ENCODE measurements around the gene POLQ.
A peak's percentile ranks its signal among the peaks of the same experiment; 100 is the strongest.
"Not testable (repeated sequence)": the region's sequence is repeated elsewhere in the genome, so short reads cannot be mapped to it uniquely, and the experiment has no call there.

POLQ gene

DNA sequence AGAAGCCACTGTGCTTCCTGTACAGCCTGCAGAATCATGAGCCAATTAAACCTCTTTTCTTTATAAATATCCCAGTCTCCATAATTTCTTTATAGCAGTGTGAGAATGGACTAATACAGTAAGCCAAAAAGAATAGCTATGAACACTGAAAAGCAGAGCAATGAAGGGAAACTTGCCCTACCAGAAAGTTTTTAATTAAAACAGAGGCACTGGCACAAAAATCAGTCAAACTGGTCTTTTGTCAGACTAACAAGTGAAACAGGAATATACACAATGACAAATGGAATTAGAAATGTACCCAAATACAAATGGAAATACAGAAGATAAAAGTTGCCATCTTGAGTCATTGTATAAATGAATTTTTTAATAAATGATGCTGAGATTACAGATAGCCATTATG is 40.5 kb downstream of the POLQ start:
- DNase-seq = no peak

DNA sequence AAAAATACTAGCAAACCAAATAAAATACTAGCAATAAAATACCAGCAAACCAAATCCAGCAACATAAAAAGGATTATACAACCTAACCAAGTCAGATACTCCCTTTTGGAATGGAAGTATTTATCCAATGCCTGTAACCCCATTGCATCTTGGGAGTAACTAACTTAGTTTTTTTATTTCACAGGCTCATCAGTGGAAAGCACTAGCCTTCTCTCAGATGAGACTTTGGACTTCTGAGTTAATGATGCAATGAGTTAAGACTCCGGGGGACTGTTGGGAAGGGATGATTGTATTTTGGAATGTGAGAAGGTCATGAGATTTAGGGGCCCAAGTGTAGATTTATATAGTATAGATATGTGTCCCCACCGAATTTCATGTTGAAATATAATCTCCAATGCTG is 41.2 kb downstream of the POLQ start:
- DNase-seq = no peak

DNA sequence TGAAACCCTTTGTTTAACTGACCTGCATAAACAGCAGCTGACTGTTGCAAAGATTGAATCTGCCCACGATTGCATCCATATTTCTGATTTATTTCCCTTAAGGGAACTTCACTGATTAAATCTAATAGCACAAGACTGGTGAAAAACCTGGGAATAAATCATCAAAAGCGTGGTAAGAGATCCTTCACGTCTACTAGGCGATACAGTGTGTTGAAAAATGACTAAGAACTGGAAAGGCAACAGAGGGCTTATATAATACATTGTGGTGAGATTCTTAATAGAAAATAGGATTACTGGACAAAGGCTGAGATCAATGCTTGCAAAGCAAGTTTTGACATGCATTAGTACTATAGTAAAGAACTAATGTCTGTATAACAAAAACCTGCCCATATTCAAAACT is 49.0 kb downstream of the POLQ start:
- DNase-seq = no peak

DNA sequence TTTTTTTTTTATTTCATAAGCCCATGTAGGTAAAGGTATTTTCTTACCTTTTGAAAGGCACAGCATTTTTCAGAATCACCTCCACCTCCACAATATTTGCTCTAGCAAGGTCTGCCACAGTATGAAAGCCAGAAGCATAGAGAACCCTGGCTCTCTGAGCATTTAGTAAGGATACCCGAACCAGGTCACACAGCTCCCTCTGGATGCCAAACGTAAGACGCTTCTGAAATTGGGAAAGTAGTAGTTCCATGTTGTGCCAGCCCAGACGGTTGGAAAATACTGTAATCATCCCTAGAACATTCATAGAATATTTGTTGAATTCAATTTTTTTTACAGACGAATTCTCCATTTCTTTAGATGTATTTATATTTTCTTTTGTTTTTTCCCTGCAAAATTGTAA is 52.4 kb downstream of the POLQ start:
- no peak for DNase-seq

DNA sequence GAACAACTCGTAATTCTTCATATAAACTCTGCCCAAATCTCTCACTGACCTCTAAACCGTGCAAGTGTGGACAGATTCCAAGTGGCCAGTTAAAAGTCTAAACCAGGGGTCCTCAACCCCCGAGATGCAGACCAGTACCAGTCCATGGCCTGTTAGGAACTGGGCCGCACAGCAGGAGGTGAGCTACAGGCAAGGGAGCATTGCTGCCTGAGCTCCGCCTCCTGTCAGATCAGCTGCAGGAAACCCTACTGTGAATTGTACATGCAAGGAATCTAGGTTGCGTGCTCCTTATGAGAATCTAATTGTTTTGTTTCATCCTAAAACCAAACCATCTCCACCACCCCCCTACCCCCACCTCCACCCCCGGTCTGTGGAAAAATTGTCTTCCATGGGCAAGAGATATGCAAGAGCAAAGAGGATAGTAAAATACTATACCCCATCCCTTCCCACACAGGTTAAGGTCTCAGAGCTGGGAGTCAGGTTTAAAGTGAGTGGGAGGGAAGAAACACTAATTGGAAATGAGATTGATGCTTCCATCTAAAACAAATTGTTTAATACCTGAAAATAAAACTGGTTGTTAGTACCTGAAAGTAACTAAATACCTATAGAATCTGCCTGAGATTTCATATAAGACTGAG is 54.0 kb downstream of the POLQ start:
- DNase-seq = no peak

DNA sequence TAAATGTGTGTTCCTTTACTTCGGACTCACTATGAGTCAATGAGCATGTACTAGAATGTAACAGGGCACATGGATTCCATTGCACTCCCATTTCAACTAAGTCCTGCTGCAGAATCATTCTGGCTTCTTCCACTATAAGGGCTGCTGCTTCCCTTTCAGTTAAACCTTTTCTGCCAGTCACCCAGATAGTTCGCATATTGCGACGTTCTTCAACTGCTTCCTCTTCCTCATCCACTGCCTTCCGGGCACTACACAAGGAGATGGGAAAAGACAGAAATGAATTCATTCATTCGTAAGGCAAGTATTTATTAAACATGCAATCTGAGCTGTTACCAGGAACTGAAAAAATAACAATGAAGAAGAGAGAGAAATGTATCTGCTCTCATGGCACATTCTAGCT is 55.6 kb downstream of the POLQ start:
- DNase-seq = no peak

DNA sequence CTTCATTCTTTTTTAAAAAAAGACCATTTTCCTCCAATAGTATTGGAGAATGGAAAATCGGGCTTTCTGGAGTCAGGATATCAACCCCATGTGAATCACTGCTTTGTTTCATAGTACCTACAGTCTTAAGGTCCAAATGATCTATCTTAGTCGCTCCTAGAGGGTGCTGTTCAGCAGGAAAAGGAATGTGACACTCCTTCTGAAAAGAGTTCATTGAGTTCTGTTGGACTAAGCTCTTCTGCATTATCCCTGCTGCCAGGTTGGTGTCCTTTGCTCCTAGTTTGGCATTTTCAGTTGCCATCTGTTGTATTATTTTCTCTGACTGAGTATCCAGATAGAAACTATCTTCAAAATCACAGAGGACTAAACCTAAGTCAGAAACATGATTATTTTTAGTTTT is 57.2 kb downstream of the POLQ start:
- DNase-seq = no peak

DNA sequence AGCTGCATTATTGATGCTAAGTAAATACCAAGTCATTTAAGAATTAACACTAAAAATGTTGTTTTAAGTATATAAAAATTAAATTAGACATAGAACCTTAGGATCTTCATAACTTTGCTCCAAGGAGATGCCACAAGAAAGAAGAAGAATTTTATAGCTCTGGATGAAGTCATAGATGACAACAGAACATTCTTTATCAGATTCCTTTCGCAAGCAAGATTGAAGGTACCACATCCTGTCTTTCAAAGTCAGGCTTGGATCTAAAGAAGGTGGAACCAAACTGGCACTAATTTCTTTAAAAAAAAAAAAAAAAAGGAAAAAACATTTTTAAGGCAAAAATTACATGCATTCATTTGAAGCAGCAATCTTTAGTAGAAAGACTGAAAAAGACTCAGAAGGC is 62.5 kb downstream of the POLQ start:
- no peak for DNase-seq

DNA sequence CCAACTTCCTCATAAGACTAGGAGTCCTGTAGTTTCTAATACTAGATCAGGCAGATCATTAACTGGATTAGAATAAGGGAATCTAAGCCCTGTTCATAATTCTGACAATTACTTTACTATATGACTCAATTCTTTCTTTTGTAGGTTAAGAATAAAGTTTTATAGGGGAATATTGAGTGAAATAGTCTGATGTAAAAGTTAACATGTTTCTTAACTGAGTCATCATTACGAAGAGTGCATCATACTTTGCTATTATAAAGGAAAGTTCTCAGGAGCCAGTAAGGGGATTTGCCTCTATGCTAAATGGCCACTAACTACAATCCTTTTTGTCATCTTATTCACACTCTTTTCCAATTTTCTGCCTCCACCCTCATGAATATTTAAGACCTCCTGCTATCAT is 63.1 kb downstream of the POLQ start:
- no peak for DNase-seq

DNA sequence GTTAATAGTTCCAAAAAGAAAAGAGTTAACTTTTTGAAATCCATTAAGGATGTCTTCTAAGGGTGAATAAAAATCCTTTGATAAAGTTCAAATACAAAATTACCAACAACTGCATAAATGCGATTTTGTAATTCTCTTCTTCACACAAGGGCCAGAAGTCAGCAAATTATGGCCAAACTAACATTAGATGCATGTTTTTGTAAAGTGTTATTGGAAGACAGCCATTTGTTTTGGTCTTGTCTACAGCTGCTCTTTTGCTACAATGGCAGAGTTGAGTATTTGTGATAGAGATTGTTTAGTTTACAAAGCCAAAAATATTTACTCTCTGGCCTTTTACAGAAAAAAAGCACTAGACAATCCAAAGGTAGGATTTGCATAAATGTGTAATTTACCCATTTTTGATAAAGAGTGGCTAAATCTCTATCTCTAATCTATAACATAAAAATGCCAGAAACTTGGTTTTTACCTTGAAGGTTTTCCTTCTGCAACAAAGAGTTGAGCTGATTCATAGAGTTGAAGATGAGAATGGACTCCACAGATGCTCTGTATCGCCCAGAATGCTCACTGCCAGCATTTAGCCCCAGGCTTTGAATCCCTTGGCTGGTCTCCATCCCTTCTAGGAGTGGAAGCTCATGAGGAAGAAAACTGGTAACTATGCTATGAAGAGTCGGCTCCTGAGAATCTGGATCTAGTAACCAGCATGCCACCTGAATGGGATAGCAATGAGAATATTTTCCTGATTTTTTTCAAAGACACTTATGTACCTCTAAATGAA is 64.5 kb downstream of the POLQ start:
- peak; percentile 29 for DNase-seq

DNA sequence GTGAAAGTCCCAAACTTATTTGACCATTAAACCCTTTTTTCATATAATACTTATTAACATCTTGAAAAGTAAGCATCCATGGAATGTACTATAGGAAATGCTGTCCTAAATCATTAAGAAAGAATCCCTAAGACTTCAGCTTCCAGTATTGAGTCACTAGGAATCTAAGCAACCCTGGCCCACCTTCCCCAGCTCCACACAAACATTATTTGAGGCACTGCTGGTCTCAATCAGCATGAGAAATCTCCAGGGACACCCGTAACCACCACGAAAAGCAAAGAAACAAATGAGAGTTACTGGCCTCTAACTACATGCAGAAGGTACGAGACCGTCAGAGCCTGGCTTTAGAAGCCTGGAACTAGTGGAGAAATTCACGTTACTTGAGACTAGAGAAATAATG is 68.2 kb downstream of the POLQ start:
- no peak for DNase-seq

DNA sequence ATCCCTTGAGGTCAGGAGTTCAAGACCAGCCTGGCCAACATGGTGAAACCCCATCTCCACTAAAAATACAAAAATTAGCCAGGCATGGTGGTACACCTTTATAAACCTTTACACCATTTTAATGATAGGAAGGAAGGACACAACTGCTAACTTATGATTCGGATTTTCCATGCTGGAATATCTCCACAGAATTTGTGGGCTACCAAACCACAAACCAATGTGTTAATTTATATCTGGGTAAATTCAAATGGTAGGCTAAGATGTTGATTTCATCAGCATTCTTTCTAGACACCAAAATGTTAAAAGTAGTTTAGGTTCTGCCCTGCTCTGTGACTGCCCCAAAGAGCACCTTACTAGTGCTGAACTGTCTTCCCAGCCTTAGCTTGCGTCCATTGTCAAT is 72.8 kb downstream of the POLQ start:
- no peak for DNase-seq

DNA sequence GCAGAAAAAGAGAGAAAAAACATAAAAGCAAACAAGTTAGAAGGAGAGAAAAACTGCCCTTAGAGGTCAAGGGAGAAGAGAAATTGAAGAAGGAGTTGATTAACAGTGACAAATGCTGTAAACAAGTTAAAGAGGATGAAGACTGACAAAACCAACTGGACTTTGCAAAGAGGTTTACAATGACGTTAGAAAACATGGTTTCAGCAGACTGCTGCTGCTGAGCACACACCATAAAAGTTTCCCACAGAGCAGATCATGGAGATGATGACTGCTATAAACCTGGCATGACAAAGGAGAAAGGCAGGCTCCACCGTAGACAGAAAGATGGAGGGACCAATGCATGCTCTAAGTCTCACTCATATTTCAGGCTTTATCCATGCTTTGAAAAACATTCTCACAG is 78.7 kb downstream of the POLQ start:
- no peak for DNase-seq

DNA sequence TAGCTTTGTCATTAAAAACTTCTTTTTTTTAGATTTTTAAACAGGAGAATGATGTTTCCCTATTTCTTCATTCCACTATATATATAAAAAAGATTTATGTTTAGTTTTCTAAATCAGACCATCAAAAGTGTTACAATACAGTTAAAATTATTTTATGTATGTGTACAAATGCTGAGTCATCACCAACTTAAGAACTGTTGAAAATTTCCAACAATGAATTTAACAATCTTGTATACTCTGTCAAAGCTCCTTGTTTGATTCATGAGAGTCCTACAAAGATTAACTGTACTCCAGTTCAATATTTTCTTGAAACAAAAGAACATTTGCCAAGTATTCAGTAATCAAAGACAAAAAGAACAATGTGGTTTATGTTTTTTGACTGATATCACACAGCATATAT is 82.0 kb downstream of the POLQ start:
- no peak for DNase-seq

DNA sequence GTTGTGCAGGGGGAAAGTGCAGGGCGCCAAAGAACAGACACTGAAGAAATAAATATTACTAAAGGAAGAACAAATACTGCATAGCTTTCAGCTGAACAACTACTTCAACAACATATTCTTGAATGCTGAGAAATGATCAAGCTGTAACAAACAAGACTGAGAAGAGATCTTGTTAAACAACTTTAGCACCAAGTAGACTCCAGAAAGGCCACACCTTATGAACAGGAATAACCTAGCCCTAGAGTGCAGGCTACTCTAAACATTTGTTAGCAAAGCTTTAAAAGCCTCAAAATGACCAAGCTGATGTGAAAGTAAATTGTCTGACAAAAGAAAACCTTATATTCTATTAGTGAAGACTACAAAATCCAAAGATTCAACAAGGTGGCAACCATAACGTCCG is 83.2 kb downstream of the POLQ start:
- DNase-seq = no peak

DNA sequence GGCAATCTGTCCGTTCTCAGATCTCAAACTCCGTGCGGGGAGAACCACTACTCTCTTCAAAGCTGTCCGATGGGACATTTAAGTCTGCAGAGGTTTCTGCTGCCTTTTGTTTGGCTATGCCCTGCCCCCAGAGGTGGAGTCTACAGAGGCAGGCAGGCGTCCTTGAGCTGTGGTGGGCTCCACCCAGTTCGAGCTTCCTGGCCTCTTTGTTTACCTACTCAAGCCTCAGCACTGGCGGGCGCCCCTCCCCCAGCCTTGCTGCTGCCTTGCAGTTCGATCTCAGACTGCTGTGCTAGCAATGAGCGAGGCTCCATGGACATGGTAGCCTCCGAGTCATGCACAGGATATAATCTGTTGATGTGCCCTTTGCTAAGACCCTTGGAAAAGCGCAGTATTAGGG is 94.0 kb downstream of the POLQ start:
- not testable (repeated sequence) for DNase-seq

DNA sequence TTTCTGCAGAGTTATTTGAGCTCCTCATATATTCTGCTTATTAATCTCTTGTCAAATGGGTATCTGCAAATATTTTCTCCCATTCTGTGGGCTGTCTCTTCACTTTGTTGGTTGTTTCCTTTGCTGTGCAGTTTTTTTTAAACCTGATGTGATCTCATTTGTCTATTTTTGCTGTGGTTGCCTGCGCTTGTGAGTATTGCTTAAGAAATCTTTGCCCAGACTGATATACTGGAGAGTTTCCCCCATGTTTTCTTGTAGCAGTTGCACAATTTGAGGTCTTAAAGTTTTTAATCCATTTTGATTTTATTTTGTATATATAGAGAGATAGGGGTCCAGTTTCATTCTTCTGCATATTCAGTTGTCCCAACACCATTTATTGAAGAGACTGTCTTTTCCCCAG is 102.3 kb downstream of the POLQ start:
- DNase-seq = no peak

DNA sequence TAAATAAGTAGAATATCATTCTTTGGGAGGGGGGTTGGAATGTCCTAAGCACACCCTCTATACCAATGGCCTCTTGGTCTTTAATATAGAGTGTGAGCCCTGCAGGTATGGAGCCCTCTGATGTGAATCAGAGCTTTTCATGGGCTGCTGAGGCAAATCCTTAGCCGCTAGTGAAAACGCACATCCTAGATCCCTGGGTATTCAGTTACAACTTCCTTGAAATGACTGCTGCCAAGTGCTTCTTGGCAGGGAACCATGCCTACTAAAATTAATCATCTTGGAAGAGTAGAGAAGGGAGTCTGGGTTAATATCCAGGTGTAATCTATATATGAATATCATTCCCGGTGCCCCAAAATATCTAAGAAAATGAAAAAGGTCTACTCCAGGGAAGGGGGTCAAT is 109.1 kb downstream of the POLQ start:
- no peak for DNase-seq

DNA sequence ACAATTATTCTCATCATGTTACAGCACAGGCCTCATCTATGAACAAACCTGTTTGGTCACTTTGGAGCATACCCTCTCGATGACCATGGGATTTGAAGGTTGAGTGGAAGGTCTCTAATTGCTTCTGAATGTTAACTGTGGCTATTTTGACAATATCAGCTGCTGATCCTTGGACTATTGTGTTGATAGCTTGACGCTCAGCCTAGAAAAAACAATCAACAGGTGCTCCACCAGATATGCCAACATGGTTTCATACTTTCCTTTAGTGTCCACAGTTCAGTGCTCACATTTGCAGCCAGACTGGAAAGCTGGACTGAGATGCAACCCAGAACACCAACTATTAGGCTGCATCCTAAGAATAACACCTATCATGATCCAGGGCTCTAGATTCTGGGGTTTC is 109.7 kb downstream of the POLQ start:
- DNase-seq = no peak

DNA sequence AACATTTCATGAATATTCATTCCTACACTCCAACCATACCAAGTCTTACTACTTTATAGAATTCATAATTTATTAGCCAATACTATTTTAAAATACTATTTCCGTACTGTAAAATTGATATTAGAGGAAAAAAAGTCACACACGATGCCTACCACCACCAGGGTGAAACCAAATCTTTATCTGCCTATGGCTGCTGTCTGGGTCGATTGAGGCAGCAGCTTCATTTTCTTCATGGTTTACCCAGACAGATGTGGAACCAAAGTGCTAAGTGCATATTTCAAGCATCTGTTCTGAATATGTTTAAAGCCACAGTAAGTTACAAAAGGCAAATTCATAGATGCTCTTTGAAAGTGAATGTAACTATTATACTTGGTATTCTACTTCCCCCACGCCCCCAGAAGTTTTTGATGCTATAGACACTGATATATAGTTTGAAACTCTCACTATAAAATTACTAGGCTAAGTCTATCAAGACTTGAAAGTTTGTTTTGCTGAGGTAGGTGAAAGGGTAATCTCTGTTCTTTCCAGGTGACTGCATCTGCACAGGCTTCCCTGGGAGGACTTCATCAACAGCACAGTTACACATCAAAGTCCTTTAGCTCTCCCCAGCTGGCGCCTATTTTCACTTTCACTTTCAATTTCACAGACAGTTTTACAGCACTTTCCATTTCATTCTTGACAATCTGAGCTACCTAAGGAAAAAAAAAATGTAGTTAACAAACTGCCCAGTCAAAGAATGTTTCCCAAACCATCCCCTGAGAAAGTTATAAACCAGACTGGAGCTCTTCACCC is 113.9 kb downstream of the POLQ start:
- peak; percentile 43 for DNase-seq

DNA sequence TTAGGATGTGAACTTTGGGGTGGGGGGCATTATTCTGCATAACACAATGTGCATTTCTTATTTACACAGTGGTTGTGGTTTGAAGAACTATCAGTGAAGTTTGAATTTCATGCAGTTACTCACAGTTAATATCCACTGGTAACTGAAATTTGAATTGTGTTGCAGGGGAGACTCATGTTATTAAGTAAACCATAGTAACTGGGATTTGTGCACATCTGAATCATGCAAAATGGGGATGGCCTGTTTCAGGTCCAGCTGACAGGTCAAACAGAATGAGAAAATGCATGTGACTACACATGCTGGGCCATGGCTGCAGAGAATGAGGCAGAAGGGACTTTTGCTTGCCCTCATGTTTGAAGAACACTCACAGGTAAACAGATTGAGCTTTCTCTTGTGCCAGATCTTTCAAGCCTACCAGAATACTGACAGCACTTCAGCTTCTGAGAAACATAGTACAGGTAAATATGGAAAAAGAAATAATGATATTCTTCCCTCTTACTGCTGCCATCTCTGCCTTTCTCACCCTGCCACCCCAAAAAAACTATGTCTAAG is 115.0 kb downstream of the POLQ start:
- DNase-seq = no peak

DNA sequence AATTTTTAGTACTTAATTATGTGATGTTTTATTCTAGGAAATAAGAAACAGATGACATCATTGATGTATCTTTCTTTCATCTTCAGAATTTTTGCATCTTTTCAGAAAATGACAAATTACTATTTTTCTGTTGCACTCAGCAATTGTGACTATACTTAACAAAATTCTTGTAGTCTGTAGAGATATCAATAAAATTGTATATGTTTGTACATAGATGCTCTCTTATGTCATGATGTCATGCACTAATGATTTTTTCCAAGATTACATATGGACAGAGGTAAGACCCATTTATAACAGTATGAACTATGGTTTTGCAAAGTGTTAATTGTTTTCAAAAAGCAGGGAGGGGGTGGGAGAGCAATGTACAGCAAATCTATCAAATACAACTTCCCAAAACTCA is 121.2 kb downstream of the POLQ start:
- DNase-seq = no peak

DNA sequence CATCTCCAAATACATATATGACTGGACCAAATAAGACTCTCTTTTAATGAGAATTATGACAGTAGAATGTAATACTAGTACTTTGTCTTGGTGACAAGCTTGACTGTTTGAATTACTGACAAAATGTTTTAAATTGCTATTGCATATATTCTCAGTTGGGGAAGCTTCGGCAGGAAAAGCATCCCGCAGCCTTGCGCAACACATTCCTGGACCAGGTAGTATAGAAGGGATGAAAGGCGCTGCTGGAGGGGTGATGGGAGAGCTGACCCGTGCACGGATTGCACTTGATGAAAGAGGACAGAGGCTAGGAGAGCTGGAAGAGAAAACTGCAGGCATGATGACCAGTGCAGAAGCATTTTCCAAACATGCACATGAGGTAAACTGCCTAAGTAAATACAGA is 127.6 kb downstream of the POLQ start:
- DNase-seq = no peak

DNA sequence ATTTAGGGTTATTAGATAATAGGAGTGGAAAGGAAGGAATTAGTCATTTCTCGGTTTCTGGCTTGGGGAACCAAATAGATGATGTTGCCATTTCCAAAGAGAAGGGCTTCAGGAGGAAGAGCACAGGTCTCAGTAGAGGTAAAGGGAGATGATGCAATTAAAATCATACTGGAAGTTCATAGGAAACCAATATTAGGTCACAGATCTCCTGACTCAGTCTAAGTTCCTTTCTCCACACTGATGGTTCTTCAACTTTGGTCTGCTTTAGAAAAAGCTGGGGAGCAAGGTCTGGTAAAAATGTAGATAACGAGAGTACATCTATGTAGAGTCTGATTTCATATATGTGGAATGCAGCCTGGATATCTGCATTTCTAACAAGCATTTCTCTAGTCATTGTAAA is 130.9 kb downstream of the POLQ start:
- no peak for DNase-seq

Measured in NCI-H1105 treated with DMSO at 0.1 percent for 48 hours (cell line).